Measurements from ENCODE around the gene MLIP.
"Not testable (repeated sequence)": the region's sequence is repeated elsewhere in the genome, so short reads cannot be mapped to it uniquely, and the experiment has no call there.

The MLIP gene

DNA sequence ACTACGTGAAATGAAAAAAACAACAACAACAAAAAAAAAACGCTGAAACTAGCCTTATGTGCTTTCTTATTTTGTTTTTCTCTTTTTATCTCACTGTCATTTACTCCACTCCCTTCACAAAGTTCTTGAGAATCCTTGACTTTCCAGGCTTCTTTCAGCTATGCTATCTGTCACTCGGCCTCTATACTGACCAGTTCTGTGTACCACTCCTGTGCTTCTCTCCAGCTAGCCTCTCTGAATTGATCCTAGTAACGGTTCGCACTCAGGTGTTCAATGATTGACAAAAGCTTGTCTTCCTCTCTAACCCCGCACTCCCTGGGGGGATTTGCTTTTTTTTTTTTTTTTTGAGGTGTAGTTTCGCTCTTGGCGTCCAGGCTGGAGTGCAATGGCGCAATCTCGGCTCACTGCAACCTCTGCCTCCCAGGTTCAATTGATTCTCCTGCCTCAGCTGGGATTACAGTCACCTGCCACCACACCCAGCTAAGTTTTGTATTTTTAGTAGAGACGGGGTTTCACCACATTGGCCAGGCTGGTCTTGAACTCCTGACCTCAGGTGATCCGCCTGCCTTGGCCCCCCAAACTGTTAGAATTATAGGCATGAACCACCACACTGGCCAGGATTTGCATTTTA lies 31.8 kb downstream of the MLIP start:
- no peak for DNase-seq

DNA sequence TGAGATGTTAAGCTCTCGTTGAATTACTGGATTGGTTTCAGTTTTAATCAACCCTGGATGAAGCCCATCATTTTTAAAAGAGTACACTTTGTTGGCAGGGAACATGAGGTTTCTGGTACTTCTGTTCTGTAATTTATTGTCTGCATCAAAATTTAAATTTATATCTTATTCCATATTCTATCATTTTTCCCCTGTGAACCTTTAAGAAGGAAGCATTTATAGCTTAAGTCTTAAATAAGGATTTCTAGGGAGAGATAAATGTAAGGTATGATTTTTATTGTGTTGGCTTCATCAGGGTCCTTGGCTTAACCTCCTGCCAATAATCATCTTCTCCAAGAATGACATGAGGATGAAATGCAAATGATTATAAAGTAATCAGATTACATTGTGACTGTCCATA lies 40.6 kb downstream of the MLIP start:
- no peak for DNase-seq

DNA sequence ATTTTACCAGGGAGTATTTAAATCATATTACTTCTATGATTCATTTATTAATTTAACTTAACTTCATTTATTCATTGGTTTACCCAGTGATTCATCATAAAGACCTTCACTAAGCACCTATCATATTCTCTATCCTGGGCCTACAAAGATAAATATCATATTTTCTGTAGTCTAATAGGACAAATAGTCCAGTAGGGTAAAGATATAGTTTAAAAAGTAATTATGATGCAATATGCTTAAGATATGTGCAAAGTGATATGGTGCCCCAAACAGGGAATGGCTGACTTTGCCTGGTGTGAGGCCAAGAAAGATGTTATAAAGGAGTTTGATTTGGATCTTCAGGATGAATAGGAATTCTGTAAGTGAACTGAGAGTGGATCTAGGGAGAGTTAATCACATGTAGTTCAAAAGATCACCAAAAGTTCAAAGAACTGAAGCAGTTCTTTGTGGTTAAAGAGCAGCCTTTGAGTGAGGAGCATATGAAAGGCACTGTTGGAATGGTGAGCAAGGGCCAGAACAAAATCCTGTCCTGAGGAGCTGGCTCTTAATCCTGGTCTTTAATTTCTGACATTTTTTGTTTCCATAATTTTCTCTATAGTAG lies 45.5 kb downstream of the MLIP start:
- no peak for DNase-seq

DNA sequence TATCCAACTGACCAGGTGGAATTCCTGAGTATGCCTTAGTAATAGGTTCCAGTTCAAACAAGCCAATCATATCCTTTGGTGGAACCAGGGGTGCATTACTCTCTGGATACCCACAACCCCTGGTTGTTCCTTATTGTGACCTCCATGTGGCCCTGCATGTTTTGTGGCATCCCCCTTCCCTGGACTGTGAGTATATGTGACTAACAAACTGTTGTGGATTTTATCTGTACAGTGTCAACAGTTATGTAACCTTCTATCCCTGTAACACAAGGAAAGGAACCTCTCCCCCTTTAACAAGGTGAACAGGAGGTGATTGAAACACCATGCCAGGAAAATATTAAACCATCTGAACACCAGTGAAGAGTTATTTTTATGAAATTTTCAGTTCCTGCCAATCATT lies 46.2 kb downstream of the MLIP start:
- no peak for DNase-seq

DNA sequence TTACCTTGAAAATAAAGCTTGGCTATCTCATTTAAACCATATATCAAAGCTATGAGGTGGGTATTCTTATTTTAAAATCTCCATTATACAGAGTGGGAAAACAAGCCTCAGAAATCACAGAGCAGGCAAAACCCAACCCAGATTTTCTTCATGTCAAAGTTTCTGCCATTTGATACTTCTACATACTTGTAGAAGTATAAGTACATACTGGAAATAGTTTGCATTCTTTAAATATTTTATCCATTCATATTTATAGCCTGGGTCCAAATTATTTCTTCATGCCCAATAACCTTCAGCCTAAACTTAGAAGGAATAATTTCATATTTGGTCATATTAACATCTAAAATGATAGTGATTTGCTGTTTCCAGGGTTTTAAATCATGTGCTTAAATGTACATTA lies 61.8 kb downstream of the MLIP start:
- no peak for DNase-seq

DNA sequence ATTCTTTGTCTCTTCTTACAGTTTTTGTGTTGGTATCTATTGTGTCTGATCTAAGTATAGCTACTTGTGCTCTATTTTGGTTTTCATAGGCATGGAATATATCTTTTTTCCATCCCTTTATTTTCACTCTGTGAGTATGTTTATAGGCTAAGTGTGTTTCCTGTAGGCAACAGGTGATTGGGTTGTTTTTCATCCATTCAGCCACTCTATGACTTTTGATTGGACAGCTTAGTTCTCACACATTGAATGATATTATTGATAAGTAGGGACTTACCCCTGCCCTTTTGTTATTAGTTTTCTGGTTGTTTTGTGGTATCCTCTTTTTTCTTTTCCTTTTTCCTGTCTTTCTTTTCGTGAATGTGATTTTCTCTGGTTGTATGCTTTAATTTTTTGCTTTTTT lies 67.9 kb downstream of the MLIP start:
- no peak for DNase-seq

DNA sequence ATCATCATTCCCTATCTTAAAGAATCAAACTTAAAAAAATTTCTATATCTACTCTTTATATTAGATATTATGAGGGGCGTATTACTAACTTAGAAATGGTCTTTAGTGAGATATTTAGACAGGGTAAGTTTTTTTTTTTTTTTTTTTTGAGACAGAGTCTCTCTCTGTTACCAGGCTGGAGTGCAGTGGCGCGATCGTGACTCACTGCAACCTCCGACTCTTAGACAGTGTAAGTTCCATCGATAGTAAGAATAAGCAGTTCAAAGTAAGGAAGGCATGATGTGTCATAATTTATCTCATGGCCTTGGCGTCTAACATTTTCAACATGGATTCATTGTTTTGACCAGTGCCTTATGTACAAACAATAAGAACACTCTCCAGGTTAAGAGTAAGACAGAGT lies 72.4 kb downstream of the MLIP start:
- no peak for DNase-seq

DNA sequence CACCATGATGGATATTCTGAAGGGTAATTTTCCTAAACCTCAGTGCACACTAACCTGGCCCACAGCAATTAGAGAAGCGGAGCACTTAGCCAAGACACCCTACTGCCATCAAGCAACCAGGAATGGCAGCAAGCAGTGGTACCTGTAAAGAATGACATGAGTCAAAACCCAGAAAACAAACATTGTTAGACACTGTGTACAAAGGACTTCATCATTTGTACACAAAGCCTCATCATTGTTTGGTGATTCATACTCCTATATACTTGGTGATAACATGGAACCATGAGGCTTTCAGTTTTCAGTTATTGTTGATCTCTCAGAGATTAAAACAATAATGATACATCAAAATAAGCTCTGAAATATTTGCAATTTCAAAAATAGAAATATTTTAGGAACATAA lies 74.6 kb downstream of the MLIP start:
- DNase-seq: no peak

DNA sequence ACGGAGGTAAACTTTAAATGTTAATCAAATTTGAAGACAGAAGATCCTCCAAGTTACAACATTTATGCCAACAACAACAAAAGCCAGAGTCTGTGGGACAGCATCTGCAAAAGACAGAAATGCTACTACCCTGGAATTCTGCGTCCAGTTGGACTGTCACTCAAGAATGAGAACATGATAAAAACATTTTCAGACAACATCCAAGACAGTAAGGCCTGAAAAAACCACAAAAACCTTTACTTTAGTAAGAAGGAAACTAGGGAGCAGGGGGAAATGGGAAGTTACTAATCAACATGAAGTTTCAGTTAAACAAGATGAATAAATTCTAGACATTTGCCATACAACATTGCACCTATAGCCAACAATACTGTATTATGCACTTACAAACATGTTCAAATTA lies 77.6 kb downstream of the MLIP start:
- no peak for DNase-seq

DNA sequence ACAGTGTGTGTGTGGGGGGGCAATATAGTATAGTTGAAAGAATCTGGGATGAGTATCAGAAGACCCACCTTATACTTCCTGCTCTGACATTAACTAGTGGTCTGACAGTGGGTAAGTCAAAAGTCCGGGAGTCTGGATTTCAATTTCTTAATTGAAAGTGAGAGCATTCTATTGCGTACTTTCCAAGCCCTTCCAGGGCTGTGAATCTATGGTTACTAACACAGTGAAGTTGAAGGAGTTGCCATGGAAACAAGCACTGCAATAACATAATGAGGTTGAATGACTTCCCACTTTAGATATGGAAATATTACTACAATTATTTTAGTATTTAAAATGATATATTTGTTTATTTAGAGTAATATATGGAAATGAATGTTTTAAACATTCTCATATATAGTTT lies 80.2 kb downstream of the MLIP start:
- no peak for DNase-seq

DNA sequence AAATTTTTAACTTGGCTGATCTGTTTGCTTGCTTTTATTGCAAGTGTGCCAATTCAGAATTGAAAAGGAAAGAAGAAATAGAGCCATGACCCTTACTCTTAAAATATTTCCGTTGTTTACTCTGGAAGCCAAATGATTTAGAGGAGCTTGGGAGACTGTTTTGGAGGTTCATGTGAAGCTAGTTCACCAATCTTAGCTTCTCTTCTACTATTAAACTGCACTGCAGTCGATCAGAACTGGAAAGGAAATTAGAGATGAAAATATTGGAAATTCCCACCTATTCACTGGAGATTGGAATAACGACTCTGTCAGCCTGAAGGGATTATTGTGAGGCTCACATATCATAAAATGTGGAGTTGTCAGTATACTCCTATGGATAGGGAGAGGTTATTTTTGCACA lies 81.8 kb downstream of the MLIP start:
- no peak for DNase-seq

DNA sequence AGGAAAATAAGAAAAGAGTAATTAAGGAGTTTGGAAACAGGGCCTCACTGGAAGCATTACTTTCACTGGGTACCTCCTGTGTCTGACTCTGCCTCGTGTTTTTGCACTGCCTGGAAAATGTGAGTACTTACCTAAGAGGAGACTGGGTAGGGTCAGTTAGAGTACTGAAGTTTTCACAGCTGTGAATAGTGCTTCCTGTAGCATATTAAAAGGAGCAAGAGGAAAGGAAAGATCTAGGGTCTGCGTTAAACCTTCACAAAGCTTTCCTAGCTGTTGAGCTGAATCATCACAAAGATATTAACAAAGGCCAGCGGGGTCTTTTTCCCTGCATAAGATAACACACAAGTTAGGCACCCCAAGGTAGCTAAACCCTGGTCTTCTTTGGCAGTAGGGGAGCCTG lies 82.3 kb downstream of the MLIP start:
- no peak for DNase-seq

DNA sequence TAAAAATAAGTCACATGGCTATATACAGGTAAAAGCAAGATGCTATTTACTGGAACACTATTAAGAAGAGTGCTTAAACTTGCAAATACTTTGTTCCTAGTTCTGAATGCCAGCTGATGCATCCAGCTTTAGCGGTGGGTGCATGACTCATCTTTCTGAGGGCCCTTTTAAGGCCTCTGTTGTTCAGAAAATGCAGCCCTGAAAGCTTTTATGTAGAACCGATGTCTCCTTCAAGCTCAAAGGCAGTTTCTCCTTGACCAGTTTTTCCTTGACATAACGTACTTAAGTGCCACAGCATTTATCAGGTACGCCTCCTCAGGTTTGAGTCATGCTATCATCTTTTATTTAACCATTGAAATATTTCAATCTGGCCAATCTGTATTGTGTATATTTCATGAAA lies 82.8 kb downstream of the MLIP start:
- DNase-seq: no peak

DNA sequence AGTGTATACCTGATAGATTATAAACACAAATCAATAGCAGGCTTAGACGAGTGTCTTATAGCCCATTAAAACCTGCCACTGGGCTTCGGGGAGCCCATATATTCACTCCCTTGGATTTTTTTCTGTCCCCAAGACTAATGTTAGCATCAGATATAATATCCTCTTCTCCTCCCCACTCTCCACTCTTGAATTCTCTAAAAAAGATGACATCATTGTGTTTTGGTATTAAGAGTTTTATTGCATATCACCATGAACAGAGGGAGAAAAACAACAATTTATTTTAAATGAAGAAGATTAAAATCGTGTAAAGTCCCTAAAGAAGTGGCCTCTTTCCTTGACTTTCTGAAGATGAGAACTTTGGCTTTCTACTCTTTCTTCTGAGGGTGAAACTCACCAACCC lies 84.4 kb downstream of the MLIP start:
- DNase-seq: no peak

DNA sequence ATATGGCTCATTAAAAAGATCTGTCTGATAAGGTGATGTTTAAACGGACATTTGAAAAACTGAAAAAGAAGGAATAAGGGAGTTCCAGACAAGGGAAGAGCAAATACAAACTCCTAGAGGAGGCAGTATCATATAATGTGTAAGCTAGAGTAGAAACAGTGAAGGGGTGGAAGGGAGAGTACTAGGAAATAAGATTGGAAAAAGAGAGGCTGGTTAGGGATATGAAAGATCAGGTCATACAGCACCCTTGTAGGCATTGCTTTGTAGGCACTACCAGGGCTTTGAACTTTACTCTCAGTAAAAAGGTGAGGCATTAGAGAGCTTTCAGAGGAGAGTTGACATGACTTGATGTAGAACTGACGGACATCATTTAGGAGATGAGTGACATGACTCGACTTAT lies 85.7 kb downstream of the MLIP start:
- DNase-seq: no peak

DNA sequence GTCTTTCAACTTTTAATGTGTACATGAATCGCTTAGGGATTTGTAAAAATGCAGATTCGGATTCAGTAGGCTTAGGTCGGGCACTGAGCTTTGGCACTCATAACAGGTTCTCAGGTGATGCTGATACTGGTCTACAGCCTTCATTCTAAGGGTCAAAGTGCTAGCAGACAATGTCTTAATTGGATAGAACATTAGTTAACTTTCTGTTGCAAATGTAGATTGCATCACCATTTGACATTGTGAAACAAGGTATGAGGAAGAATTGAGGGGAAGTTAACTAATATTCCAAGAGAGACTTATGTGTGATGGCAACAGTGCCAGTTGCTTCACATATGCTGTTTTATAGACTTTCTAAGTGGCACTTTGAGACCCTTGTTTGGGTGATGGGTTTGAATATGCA lies 86.9 kb downstream of the MLIP start:
- no peak for DNase-seq

DNA sequence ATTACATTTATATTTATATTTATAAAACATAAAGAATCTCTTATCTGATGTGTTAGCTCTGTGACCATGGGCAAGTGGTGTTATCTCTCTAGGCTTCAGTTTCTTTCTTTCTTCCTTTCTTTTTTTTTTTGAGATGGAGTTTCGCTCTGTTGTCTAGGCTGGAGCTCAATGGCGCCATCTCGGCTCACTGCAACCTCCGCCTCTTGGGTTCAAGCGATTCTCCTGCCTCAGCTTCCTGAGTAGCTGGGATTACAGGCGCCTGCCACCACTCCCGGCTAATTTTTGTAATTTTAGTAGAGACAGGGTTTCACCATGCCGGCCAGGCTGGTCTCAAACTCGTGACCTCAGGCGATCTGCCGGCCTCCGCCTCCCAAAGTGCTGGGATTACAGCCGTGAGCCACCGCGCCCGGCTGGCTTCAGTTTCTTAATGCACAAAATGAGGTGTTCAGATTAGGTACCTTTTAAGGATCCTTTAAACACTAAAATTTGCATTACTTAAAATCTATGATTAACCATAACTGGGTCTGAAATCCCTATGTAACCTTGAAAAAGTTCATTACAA lies 92.3 kb downstream of the MLIP start:
- not testable (repeated sequence) for DNase-seq

DNA sequence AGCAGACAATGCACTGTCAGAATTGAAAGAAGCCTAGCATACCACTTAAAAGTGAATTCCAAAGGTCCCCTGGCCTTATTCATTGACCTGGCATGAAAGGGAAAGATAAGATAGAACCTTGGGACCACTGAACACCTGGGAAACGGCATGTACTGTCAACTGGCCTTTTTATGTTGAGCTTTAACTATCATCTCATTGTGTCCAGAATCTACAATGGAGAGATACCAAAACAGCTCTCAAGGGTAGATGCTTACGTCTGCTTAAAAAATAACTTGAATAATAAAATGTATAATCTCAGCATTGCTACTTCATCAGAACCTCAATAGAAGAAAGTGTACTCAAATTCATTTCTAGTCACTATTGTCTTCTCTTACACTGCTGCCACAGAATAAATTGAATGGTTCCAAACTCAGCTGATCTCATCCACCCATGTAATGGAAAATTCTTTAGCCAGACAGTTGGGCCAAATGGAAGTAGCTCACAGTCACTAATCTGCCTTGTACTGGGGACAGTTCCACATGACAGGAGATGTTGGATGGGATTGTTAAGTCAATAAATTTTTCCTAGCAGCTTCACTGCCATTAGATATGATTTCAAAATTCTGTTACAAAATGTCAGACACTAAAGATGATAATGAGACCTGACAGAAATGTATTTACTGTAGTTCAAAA lies 93.8 kb downstream of the MLIP start:
- no peak for DNase-seq

DNA sequence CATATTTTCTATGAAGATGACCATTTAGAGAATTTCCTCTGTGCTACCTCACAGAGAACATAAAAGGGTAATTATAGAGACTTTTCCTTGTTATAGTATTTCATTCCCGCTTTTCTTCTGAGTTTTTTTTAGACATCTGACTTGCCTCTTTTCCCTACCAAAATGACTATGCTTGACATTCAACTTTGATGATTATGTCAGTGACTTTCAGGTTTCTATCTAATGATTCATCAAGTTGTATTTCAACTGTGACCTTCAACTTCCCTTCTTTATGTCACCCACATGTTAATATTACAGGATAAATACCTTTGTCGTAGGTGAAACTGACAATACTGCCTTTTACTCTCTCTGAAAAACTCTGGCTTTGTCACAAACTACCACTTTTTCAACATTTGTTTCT lies 95.3 kb downstream of the MLIP start:
- DNase-seq: no peak

DNA sequence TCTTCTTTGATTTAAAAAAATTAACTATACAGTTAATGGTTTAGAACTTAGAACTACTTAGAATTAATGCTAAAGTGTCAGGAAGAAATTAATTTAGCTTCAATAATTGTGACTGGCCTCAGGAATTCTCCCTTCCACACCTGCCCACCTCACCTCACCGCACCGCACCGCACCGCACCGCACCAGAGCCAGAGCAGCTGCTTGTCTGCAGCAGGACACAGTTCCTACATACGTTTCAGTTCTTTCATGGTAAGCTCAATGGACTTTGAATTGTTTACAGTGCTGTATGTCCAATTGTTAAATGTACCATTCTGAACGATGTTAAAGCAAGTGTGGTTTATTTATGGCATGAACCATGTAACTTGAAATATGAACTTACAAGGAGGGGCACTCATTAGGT lies 98.7 kb downstream of the MLIP start:
- not testable (repeated sequence) for DNase-seq

DNA sequence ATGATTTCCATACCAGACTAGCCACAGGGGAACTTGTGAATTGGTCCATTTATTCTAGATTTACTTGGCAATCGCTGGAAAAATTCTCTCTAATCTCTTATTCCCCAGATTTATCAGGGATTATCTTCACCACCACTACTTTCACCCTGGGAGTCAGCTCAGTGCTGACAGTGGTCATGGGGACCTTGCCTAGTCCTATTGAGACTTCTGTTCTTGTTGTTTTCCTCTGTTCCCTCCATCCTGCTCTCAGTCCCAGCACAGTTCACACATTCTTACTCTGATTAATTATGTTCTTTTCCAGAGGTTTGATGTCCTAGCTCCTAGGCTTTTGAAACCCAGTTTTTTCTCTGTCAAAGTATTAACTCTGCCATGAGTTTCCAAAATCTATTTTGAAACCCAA lies 103.0 kb downstream of the MLIP start:
- no peak for DNase-seq

DNA sequence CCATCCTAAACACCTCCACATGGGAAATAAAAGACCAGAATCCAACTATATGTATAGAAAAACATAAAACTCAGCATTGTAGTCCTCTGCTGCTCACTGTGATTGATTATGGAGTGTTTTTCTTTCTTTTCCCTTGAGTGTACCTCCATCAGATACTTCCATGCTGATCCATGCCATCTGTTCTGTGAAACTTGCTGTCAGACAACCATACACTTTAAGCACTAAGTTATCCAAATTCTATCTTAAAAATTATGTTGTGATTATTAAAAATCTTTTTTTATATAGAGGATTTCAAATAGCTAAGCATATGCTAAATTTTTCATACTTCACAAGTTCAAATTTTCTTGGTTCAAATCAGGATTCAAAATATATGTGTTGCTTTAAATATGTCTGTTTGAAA lies 105.1 kb downstream of the MLIP start:
- no peak for DNase-seq

DNA sequence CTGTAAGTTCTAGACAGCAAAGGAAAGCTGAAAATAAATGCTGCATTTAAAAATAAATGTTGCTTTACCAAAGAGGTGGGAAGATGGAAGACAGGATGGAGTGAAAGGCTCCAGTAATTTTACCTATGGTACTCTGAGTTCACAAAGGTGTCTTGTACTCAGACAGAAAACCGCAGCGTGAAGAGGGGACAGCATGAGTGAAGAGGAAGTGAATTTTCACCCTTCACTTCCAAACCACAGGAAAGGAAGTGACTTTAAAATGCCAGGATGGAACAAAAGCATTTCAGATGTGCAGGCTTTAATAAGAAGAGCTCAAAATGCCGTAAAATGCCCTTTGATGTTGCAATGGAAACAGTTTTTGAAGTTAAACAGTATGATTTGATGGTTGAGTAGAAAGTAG lies 105.8 kb downstream of the MLIP start:
- DNase-seq: no peak

DNA sequence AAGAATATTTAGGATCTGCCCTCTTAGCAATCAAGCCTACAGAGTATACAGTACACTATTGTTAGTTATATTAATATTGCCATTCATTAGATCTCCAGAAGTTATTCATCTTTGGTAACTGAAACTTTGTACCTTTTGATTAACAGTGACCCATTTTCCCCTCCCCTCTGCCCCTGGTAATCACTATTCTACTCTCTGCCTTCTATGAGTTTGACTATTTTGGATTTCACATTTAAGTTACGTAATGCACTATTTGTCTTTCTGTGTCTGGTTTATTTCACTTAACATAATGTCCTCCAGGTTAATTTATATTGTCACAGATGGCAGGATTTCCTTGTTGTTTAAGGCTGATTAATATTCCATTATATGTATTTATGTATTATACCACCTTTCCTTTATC lies 111.0 kb downstream of the MLIP start:
- DNase-seq: no peak

DNA sequence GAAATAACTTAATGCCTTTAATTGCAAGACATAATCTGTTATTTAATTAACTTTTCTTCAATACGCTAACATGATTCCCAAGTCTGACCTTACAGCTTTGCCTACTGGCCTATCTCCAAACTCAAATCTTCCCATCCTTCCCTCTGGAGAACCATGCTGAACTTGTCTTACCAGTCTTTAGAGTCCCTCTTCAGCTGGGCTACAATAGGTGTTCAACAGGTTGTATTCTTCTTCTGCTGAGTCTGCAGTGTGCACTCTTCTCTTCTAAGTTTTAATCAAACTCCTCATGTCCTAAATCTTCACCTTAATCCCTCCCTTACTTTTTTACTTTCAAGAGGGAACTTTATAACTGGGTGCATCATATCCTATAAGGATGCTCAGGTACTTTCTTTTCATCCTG lies 121.5 kb downstream of the MLIP start:
- DNase-seq: no peak

All from RPMI8226 (cell line).